ENCODE data around the gene MRPS11.

DNA sequence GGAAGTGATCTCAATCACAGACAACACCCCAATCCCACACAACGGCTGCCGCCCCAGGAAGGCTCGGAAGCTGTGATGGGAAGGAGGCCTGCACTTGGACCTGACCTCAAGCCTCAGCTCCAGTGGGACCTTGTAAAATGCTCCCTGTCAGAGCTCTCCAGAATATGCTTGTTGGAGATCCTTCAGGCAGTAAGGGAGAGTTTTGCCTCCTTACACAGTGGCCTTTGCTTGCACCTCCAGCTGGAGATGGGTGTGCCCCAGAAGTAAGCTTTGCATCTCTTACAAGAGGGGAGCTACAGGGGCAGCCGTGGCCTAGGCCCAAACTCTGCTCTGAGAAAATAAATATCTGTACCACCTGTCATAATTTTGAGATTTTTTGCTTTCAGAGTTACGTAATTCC is 10.4 kb downstream of the MRPS11 start:
- TF ChIP-seq, protein P1, sequence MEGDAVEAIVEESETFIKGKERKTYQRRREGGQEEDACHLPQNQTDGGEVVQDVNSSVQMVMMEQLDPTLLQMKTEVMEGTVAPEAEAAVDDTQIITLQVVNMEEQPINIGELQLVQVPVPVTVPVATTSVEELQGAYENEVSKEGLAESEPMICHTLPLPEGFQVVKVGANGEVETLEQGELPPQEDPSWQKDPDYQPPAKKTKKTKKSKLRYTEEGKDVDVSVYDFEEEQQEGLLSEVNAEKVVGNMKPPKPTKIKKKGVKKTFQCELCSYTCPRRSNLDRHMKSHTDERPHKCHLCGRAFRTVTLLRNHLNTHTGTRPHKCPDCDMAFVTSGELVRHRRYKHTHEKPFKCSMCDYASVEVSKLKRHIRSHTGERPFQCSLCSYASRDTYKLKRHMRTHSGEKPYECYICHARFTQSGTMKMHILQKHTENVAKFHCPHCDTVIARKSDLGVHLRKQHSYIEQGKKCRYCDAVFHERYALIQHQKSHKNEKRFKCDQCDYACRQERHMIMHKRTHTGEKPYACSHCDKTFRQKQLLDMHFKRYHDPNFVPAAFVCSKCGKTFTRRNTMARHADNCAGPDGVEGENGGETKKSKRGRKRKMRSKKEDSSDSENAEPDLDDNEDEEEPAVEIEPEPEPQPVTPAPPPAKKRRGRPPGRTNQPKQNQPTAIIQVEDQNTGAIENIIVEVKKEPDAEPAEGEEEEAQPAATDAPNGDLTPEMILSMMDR (IDR thresholded peaks at IDR 0.05; ENCODE audit: borderline replicate concordance, extremely low read depth, low read length, poor library complexity, severe bottlenecking), result no peak
- TF ChIP-seq EZH2 (IDR thresholded peaks at IDR 0.05; ENCODE audit: borderline replicate concordance, low read depth, low read length, severe bottlenecking), result no peak

All from DND-41 (cell line).